Measurements from ENCODE around the gene MTIF3. TPM values are rescaled to one million over a fixed set of nuclear protein-coding genes. Genes with fewer than 3 reads are reported as not detected.

The MTIF3 gene
- total RNA-seq, 1 donor from 2014 or later = 105 TPM

- no peak overlapping the region for H3K4me3 ChIP-seq (ENCODE audit: low read depth, low read length)
- no peaks in the 10 kb centered on the region for H3K36me3 ChIP-seq (ENCODE audit: control insufficient read depth, insufficient read depth, low read length)
Observed at GRCh38 chr13:27466513-27466912, 16.1 kb upstream of the MTIF3 start.

GRCh38 chr13:27465611-27466010 lies 15.2 kb upstream of the MTIF3 start:
- no peak for TF ChIP-seq CTCF (IDR thresholded peaks at IDR 0.05; ENCODE audit: insufficient read depth, low read length, poor library complexity, severe bottlenecking)
- Histone ChIP-seq H3K27me3 (ENCODE audit: control insufficient read depth, insufficient read depth, low read length) (no peaks in the 10 kb centered on the region), H3K4me3 (ENCODE audit: low read depth, low read length) (no peak overlapping the region), H3K36me3 (ENCODE audit: control insufficient read depth, insufficient read depth, low read length) (no peaks in the 10 kb centered on the region)
- DNase-seq (ENCODE audit: low read depth) = no peak

More at GRCh38 chr13:27466513-27466912, 16.1 kb upstream of the MTIF3 start:
- no peaks in the 10 kb centered on the region for H3K27me3 ChIP-seq (ENCODE audit: control insufficient read depth, insufficient read depth, low read length)
- no peak for TF ChIP-seq CTCF (IDR thresholded peaks at IDR 0.05; ENCODE audit: insufficient read depth, low read length, poor library complexity, severe bottlenecking)
- no peak for DNase-seq (ENCODE audit: low read depth)

GRCh38 chr13:27463500-27463899 lies 13.1 kb upstream of the MTIF3 start:
- H3K36me3 ChIP-seq (ENCODE audit: control insufficient read depth, insufficient read depth, low read length) = no peaks in the 10 kb centered on the region
- no peak for DNase-seq (ENCODE audit: low read depth)
- H3K27me3 ChIP-seq (ENCODE audit: control insufficient read depth, insufficient read depth, low read length) = no peaks in the 10 kb centered on the region
- H3K4me3 ChIP-seq (ENCODE audit: low read depth, low read length) = no peak overlapping the region
- no peak for TF ChIP-seq CTCF (IDR thresholded peaks at IDR 0.05; ENCODE audit: insufficient read depth, low read length, poor library complexity, severe bottlenecking)

- DNase-seq (ENCODE audit: low read depth) = no peak
- no peak overlapping the region for H3K4me3 ChIP-seq (ENCODE audit: low read depth, low read length)
- no peaks in the 10 kb centered on the region for H3K27me3 ChIP-seq (ENCODE audit: control insufficient read depth, insufficient read depth, low read length)
- TF ChIP-seq CTCF (IDR thresholded peaks at IDR 0.05; ENCODE audit: insufficient read depth, low read length, poor library complexity, severe bottlenecking) = no peak
- H3K36me3 ChIP-seq (ENCODE audit: control insufficient read depth, insufficient read depth, low read length) = no peaks in the 10 kb centered on the region
Observed at GRCh38 chr13:27461940-27462584, 11.7 kb upstream of the MTIF3 start.

- H3K27me3 ChIP-seq (ENCODE audit: control insufficient read depth, insufficient read depth, low read length) = no peaks in the 10 kb centered on the region
- H3K36me3 ChIP-seq (ENCODE audit: control insufficient read depth, insufficient read depth, low read length) = no peaks in the 10 kb centered on the region
- no peak for DNase-seq (ENCODE audit: low read depth)
- H3K4me3 ChIP-seq (ENCODE audit: low read depth, low read length) = peak overlapping the region; percentile 6
- TF ChIP-seq CTCF (IDR thresholded peaks at IDR 0.05; ENCODE audit: insufficient read depth, low read length, poor library complexity, severe bottlenecking) = no peak
Observed at GRCh38 chr13:27455331-27455855, 5.0 kb upstream of the MTIF3 start.

Data from kidney epithelial cell (primary cell).